A549 (cell line): Measurements from ENCODE around the gene DUSP10. TPM values are rescaled to one million over a fixed set of nuclear protein-coding genes. Genes with fewer than 3 reads are reported as not detected.

ENCODE experiments used
- ATAC-seq, 2 experiments: fragments of 200-7000 bp in 1 of 2; fragments of >200 bp in 1 of 2; cut with Nextera tagmentation in 1 of 2; cut with Tn5 transposase in 1 of 2; 3 replicates each; pipeline versions ENCODE4 v1.8.0 to v1.9.1; 2018 to 2020; ENCODE audit warnings: mild to moderate bottlenecking in 1 of 2, moderate library complexity in 1 of 2
- CTCF ChIA-PET: fragments of 300-600 bp; sonication (Branson Sonifier 250); formaldehyde crosslinking; extraction: SDS; loops from one replicate; lab custom pipeline; 2021; ENCODE audit warnings: antibody characterized with exemption, inconsistent platforms; lab: Yijun Ruan, JAX
- POLR2A ChIA-PET: fragments of 350-600 bp; formaldehyde crosslinking; extraction: SDS; loops from one replicate; lab custom pipeline; 2021; ENCODE audit warnings: antibody characterized with exemption, inconsistent platforms; lab: Yijun Ruan, JAX
- DNase-seq, 2 experiments: peaks; one replicate each; pipeline versions ENCODE4 v3.0.0 to v3.0.0-alpha.2; 2011 to 2016; ENCODE audit warnings: low read depth in 1 of 2, low spot score in 1 of 2
- FAIRE-seq: peaks from 2 replicates; lab custom pipeline; 2011; peaks lifted over from hg19 to GRCh38; lab: Jason Lieb, UNC
- H3K27ac ChIP-seq, 2 experiments: fragments of >200 bp; sonication (Bioruptor Twin); formaldehyde crosslinking; 3 replicates each; pipeline ENCODE4 v1.5.1; 2016 to 2017
- H3K4me1 ChIP-seq: fragments of >200 bp; sonication (Bioruptor Twin); formaldehyde crosslinking; 3 replicates; pipeline ENCODE4 v1.6.1; 2016
- H3K4me2 ChIP-seq: fragments of >200 bp; sonication (Bioruptor Twin); formaldehyde crosslinking; 3 replicates; pipeline ENCODE4 v1.6.1; 2016
- H3K4me3 ChIP-seq: fragments of >200 bp; sonication (Bioruptor Twin); formaldehyde crosslinking; 3 replicates; pipeline ENCODE4 v1.5.1; 2016
- H3K9me3 ChIP-seq: fragments of >200 bp; sonication (Bioruptor Twin); formaldehyde crosslinking; 3 replicates; pipeline ENCODE4 v1.6.1; 2016
- EHF ChIP-seq: fragments of 250-450 bp; sonication (Bioruptor Pico); IDR thresholded peaks from 2 replicates; pipeline ENCODE4 v1.5.0; 2020; ENCODE audit warnings: mild to moderate bottlenecking
- FOSL2 ChIP-seq, 2 experiments: fragments of 450-650 bp in 1 of 2; fragments of >200 bp in 1 of 2; sonication (Bioruptor Twin) in 1 of 2; formaldehyde crosslinking; IDR thresholded peaks; 2 replicates each; pipeline versions ENCODE4 v1.5.0 to v1.6.1; 2016 to 2020; ENCODE audit warnings: mild to moderate bottlenecking in 1 of 2, moderate library complexity in 1 of 2
- FOXS1 ChIP-seq: fragments of 250-450 bp; sonication (Bioruptor Pico); IDR thresholded peaks from 2 replicates; pipeline ENCODE4 v1.5.0; 2020; ENCODE audit warnings: mild to moderate bottlenecking, moderate library complexity
- HDAC2 ChIP-seq: fragments of 200-600 bp; sonication (generic); IDR thresholded peaks from 2 replicates; pipeline ENCODE4 v1.6.1; 2016
- HEYL ChIP-seq: fragments of 250-450 bp; sonication (Bioruptor Pico); IDR thresholded peaks from 2 replicates; pipeline ENCODE4 v1.8.0; 2021; ENCODE audit warnings: mild to moderate bottlenecking, moderate library complexity
- HOXB5 ChIP-seq: fragments of 250-450 bp; sonication (Bioruptor Pico); IDR thresholded peaks from 2 replicates; pipeline ENCODE4 v1.5.0; 2020; ENCODE audit warnings: mild to moderate bottlenecking, moderate library complexity
- KDM5A ChIP-seq: fragments of 200-600 bp; sonication (generic); IDR thresholded peaks from 2 replicates; pipeline ENCODE4 v1.6.1; 2016; ENCODE audit warnings: antibody characterized with exemption, mild to moderate bottlenecking
- MAFK ChIP-seq: fragments of 450-650 bp; IDR thresholded peaks from 2 replicates; pipeline ENCODE4 v1.6.1; 2014; ENCODE audit not compliant: partially characterized antibody
- MAZ ChIP-seq: fragments of 150-350 bp; IDR thresholded peaks from 2 replicates; pipeline ENCODE4 v1.6.1; 2014; ENCODE audit warnings: antibody characterized with exemption, low read depth, low read length, borderline replicate concordance
- PHF8 ChIP-seq: fragments of 200-600 bp; sonication (generic); IDR thresholded peaks from 2 replicates; pipeline ENCODE4 v1.6.1; 2016; ENCODE audit warnings: low read depth, mild to moderate bottlenecking, antibody characterized with exemption, moderate library complexity, borderline replicate concordance
- POLR2AphosphoS2 ChIP-seq: conservative IDR thresholded peaks from 2 replicates; pipeline ENCODE4 v1.6.1; 2012; ENCODE audit warnings: low read length, improper control_type of control experiment, inconsistent platforms
- RAD21 ChIP-seq, 2 experiments: fragments of >200 bp in 1 of 2; sonication (Bioruptor Twin) in 1 of 2; formaldehyde crosslinking in 1 of 2; IDR thresholded peaks in 1 of 2; conservative IDR thresholded peaks in 1 of 2; 2 replicates in 1 of 2; 3 replicates in 1 of 2; pipeline ENCODE4 v1.6.1; 2012 to 2018; ENCODE audit warnings: inconsistent platforms in 1 of 2
- RCOR1 ChIP-seq: fragments of 150-350 bp; IDR thresholded peaks from 2 replicates; pipeline ENCODE4 v1.6.1; 2014; ENCODE audit warnings: antibody characterized with exemption, low read length, low read depth
- RNF2 ChIP-seq: fragments of 200-600 bp; sonication (generic); IDR thresholded peaks from 2 replicates; pipeline ENCODE4 v1.6.1; 2016; ENCODE audit warnings: low read depth, mild to moderate bottlenecking, antibody characterized with exemption, moderate library complexity, borderline replicate concordance
- SMC3 ChIP-seq: fragments of >200 bp; sonication (Bioruptor Twin); formaldehyde crosslinking; IDR thresholded peaks from 3 replicates; pipeline ENCODE4 v1.6.1; 2018; ENCODE audit warnings: inconsistent platforms
- TFCP2L1 ChIP-seq: fragments of 250-450 bp; sonication (Bioruptor Pico); IDR thresholded peaks from 2 replicates; pipeline ENCODE4 v1.5.0; 2021; ENCODE audit warnings: mild to moderate bottlenecking
- TP53 ChIP-seq: fragments of 250-450 bp; sonication (Bioruptor Pico); IDR thresholded peaks from 2 replicates; pipeline ENCODE4 v1.5.0; 2021; ENCODE audit warnings: mild to moderate bottlenecking, moderate library complexity
- ZC3H11A ChIP-seq: fragments of 450-650 bp; IDR thresholded peaks from 2 replicates; pipeline ENCODE4 v1.6.1; 2014; ENCODE audit warnings: antibody characterized with exemption, mild to moderate bottlenecking
- ZSCAN20 ChIP-seq: fragments of 250-450 bp; sonication (Bioruptor Pico); IDR thresholded peaks from 2 replicates; pipeline ENCODE4 v1.8.0; 2022; ENCODE audit warnings: mild to moderate bottlenecking, moderate library complexity
- WGBS: methylation state at CpG from one replicate; pipeline ENCODE4 v1.1.6; 2017; ENCODE audit errors: missing lambda C conversion rate; 5-methylcytosine and 5-hydroxymethylcytosine counted together
- polyA plus RNA-seq, 4 experiments: library from polyadenylated mRNA; depleted of rRNA in 3 of 4; stranded (reverse); fragments of >200 nt; fragmentation: RNase III in 1 of 4; extraction: RNeasy Plus Mini Kit Qiagen cat#74134 plus additional on column Dnase treatment in 1 of 4; gene quantifications; 2 replicates in 3 of 4; 3 replicates in 1 of 4; pipeline ENCODE4 v1.2.3, GENCODE V29; 2011 to 2017
- TF ChIP-seq, protein P1 (sequence below): IDR thresholded peaks from 2 replicates; pipeline ENCODE4 v1.6.1; 2012; ENCODE audit warnings: low read depth, borderline replicate concordance
- TF ChIP-seq, protein P2 (sequence below): fragments of 200-600 bp; sonication (generic); IDR thresholded peaks from 2 replicates; pipeline ENCODE4 v1.6.1; 2016; ENCODE audit warnings: antibody characterized with exemption, mild to moderate bottlenecking, moderate library complexity
- TF ChIP-seq, protein P3 (sequence below): fragments of >200 bp; sonication (Bioruptor Twin); formaldehyde crosslinking; IDR thresholded peaks from 2 replicates; pipeline ENCODE4 v1.6.1; 2016
- TF ChIP-seq, protein P4 (sequence below): fragments of 250-450 bp; sonication (Bioruptor Pico); IDR thresholded peaks from 2 replicates; pipeline ENCODE4 v1.5.0; 2020; ENCODE audit warnings: low read depth, mild to moderate bottlenecking, moderate library complexity

DUSP10 gene
- polyA plus RNA-seq, 2 of the 4 experiments (the other 2 are of a cell fraction): 4.8 to 5.2 TPM

DNA sequence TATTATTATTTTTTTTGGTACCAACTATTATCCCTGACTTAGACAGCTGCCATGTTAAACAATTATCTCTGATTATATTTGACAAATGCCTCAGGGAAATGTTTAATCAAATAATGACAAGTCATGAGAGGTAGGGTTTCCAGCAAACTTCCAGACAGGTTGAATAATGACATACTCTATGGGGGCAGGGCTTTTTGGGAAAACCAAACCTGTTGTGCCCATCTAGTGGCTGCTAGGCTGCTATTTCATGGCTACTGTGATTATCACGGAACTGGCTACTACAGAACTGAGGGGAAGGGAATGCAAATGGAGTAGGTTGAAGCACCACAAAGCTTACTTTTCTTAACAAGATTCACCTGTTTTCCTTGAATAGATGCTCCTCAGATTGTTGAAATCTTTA, 77.6 kb downstream of the DUSP10 start:
- TF ChIP-seq HOXB5 (no peak), ZC3H11A (no peak), MAZ (no peak), ZSCAN20 (CRISPR knock-in tag) (no peak), PHF8 (no peak), EHF (no peak), HEYL (CRISPR knock-in tag) (no peak), HDAC2 (no peak), RNF2 (no peak), SMC3 (no peak), KDM5A (no peak), FOSL2 (IDR thresholded peaks at IDR 0.05) (no peak), FOSL2 (CRISPR knock-in tag; IDR thresholded peaks at IDR 0.05) (no peak), MAFK (no peak), POLR2AphosphoS2 (no peak), RCOR1 (no peak)
- TF ChIP-seq, protein P1, sequence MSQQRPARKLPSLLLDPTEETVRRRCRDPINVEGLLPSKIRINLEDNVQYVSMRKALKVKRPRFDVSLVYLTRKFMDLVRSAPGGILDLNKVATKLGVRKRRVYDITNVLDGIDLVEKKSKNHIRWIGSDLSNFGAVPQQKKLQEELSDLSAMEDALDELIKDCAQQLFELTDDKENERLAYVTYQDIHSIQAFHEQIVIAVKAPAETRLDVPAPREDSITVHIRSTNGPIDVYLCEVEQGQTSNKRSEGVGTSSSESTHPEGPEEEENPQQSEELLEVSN: no peak
- TF ChIP-seq, protein P2, sequence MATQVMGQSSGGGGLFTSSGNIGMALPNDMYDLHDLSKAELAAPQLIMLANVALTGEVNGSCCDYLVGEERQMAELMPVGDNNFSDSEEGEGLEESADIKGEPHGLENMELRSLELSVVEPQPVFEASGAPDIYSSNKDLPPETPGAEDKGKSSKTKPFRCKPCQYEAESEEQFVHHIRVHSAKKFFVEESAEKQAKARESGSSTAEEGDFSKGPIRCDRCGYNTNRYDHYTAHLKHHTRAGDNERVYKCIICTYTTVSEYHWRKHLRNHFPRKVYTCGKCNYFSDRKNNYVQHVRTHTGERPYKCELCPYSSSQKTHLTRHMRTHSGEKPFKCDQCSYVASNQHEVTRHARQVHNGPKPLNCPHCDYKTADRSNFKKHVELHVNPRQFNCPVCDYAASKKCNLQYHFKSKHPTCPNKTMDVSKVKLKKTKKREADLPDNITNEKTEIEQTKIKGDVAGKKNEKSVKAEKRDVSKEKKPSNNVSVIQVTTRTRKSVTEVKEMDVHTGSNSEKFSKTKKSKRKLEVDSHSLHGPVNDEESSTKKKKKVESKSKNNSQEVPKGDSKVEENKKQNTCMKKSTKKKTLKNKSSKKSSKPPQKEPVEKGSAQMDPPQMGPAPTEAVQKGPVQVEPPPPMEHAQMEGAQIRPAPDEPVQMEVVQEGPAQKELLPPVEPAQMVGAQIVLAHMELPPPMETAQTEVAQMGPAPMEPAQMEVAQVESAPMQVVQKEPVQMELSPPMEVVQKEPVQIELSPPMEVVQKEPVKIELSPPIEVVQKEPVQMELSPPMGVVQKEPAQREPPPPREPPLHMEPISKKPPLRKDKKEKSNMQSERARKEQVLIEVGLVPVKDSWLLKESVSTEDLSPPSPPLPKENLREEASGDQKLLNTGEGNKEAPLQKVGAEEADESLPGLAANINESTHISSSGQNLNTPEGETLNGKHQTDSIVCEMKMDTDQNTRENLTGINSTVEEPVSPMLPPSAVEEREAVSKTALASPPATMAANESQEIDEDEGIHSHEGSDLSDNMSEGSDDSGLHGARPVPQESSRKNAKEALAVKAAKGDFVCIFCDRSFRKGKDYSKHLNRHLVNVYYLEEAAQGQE: no peak
- Histone ChIP-seq H3K4me3 (no peak overlapping the region), H3K27ac (no peak overlapping the region), H3K4me2 (no peak overlapping the region), H3K4me1 (peaks cover 12% of the 10 kb centered on the region; the same call in 2 of the 3 replicates), H3K9me3 (no peaks in the 10 kb centered on the region)
- WGBS: 68% methylated on average over 1 of the region's 1 CpG
- ATAC-seq (no peak), DNase-seq (no peak), FAIRE-seq (no peak)
- POLR2A ChIA-PET: no interaction called here
- CTCF ChIA-PET: interaction anchor here (0.9 kb wide), 1 partner anchor 26 kb away, joined by 3 read pairs; no protein-coding TSS in a partner anchor

DNA sequence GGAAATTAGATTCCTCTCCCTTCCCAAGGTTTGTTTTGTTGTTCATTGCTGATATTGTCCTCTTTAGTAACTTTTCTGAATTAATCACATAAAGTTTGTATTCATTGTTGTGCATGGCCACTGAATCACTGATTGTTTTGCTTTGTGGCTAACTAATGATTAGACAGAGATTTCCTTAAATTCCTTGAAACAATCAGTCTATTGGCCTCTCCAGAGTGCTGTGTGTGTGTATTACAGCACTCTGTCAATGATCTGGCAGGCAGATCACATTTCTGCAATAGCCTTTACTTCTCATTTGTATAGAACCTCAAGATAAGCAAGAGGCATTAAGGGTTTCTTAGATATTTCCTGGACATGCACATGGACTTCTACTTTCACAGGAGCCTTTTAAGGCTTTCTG, 78.6 kb downstream of the DUSP10 start:
- POLR2A ChIA-PET: no interaction called here
- no peak overlapping the region for H3K4me3 ChIP-seq
- DNase-seq (no peak), ATAC-seq (no peak)
- no peak overlapping the region for H3K4me2 ChIP-seq
- no peaks in the 10 kb centered on the region for H3K9me3 ChIP-seq
- CTCF ChIA-PET: no interaction called here
- H3K4me1 ChIP-seq: peaks cover 12% of the 10 kb centered on the region; the same call in 2 of the 3 replicates
- H3K27ac ChIP-seq: no peak overlapping the region
- TF ChIP-seq TFCP2L1 (CRISPR knock-in tag) (no peak), FOXS1 (CRISPR knock-in tag) (no peak), TP53 (CRISPR knock-in tag) (no peak), RAD21 (conservative IDR thresholded peaks at IDR 0.05 in 1 of 2, IDR thresholded peaks at IDR 0.05 in 1 of 2) (no peak), FOSL2 (IDR thresholded peaks at IDR 0.05) (no peak), FOSL2 (CRISPR knock-in tag; IDR thresholded peaks at IDR 0.05) (no peak)
- TF ChIP-seq, protein P1: no peak
- TF ChIP-seq, protein P3, sequence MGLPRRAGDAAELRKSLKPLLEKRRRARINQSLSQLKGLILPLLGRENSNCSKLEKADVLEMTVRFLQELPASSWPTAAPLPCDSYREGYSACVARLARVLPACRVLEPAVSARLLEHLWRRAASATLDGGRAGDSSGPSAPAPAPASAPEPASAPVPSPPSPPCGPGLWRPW: no peak
- TF ChIP-seq, protein P4, sequence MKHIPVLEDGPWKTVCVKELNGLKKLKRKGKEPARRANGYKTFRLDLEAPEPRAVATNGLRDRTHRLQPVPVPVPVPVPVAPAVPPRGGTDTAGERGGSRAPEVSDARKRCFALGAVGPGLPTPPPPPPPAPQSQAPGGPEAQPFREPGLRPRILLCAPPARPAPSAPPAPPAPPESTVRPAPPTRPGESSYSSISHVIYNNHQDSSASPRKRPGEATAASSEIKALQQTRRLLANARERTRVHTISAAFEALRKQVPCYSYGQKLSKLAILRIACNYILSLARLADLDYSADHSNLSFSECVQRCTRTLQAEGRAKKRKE (CRISPR knock-in tag): no peak
- TF ChIP-seq, all 56 proteins: peak for 0
- no peak for FAIRE-seq
